HFFc6 (cell line): ENCODE data around the gene NUB1. TPM values are rescaled to one million over a fixed set of nuclear protein-coding genes. Genes with fewer than 3 reads are reported as not detected.
"Not testable (repeated sequence)": the region's sequence is repeated elsewhere in the genome, so short reads cannot be mapped to it uniquely, and the experiment has no call there.

Experiments used
- DNase-seq: peaks from one replicate; pipeline ENCODE4 v3.0.0-alpha.2; 2018
- H3K27ac Mint-ChIP-seq: 2 replicates; pipeline ENCODE4 v1.8.0; 2020; ENCODE audit warnings: mild to moderate bottlenecking, mixed read lengths
- H3K27me3 Mint-ChIP-seq: 2 replicates; pipeline ENCODE4 v1.8.0; 2021; ENCODE audit warnings: mild to moderate bottlenecking, moderate library complexity, mixed read lengths; ENCODE audit not compliant: insufficient read depth
- H3K36me3 Mint-ChIP-seq: 2 replicates; pipeline ENCODE4 v1.8.0; 2021; ENCODE audit warnings: low read depth, mixed read lengths
- H3K4me1 Mint-ChIP-seq: 2 replicates; pipeline ENCODE4 v1.8.0; 2020; ENCODE audit warnings: low read depth, mixed read lengths
- H3K4me3 Mint-ChIP-seq: 2 replicates; pipeline ENCODE4 v1.8.0; 2020; ENCODE audit warnings: mild to moderate bottlenecking, moderate library complexity, mixed read lengths
- H3K9me3 Mint-ChIP-seq: 2 replicates; pipeline ENCODE4 v1.8.0; 2020; ENCODE audit warnings: mild to moderate bottlenecking, mixed read lengths
- CTCF ChIP-seq: fragments of 200-600 bp; sonication (generic); IDR thresholded peaks from 2 replicates; pipeline ENCODE4 v1.5.0; 2021; ENCODE audit warnings: antibody characterized with exemption, mild to moderate bottlenecking
- total RNA-seq, 6 experiments: library from RNA; stranded (reverse); fragmentation: NEBNext Ultra II Directional; extraction: Animal tissue kit (Norgen Biotek cat#: 25700); gene quantifications; 2 replicates in 1 of 6; 3 replicates in 5 of 6; pipeline ENCODE4 v1.2.3, GENCODE V29; 2021

The NUB1 gene
- total RNA-seq, 6 experiments from 2014 or later = 30.6 to 37.8 (median 34.8) TPM

- no peak overlapping the region for H3K4me3 Mint-ChIP-seq
- peaks cover 12% of the 10 kb centered on the region for H3K9me3 Mint-ChIP-seq
- no peaks in the 10 kb centered on the region; the same call in 1 of the 2 replicates for H3K36me3 Mint-ChIP-seq
Observed at GRCh38 chr7:151299940-151300645, 41.5 kb upstream of the NUB1 start.

GRCh38 chr7:151301471-151302462 is 39.8 kb upstream of the NUB1 start:
- no peak for DNase-seq
- H3K4me3 Mint-ChIP-seq = no peak overlapping the region
- TF ChIP-seq CTCF = no peak
- peaks cover 10% of the 10 kb centered on the region for H3K4me1 Mint-ChIP-seq
- peaks cover 26% of the 10 kb centered on the region for H3K27me3 Mint-ChIP-seq
- no peaks in the 10 kb centered on the region; the same call in 1 of the 2 replicates for H3K36me3 Mint-ChIP-seq
- 0 out of 2 replicates have a peak, but pooled peaks cover 3% of the 10 kb centered on the region for H3K9me3 Mint-ChIP-seq
- H3K27ac Mint-ChIP-seq = no peak overlapping the region

More at GRCh38 chr7:151299940-151300645, 41.5 kb upstream of the NUB1 start:
- Mint-ChIP-seq H3K4me1 (peaks cover 6% of the 10 kb centered on the region), H3K27me3 (peaks cover 21% of the 10 kb centered on the region), H3K27ac (no peak overlapping the region)
- no peak for DNase-seq
- TF ChIP-seq CTCF = no peak

GRCh38 chr7:151304251-151304650 is 37.4 kb upstream of the NUB1 start:
- peaks cover 15% of the 10 kb centered on the region for H3K4me1 Mint-ChIP-seq
- peak overlapping the region; percentile 79; the same call in 1 of the 2 replicates for H3K4me3 Mint-ChIP-seq
- H3K36me3 Mint-ChIP-seq, H3K9me3 Mint-ChIP-seq, DNase-seq, H3K27ac Mint-ChIP-seq: not testable (repeated sequence)
- peaks cover 26% of the 10 kb centered on the region for H3K27me3 Mint-ChIP-seq

- DNase-seq = no peak
- peak overlapping the region; percentile 79 for H3K4me3 Mint-ChIP-seq
Observed at GRCh38 chr7:151304856-151305255, 36.8 kb upstream of the NUB1 start.

GRCh38 chr7:151306374-151306773 is 35.2 kb upstream of the NUB1 start:
- Mint-ChIP-seq H3K27ac (no peak overlapping the region), H3K27me3 (peaks cover 21% of the 10 kb centered on the region), H3K4me1 (peaks cover 19% of the 10 kb centered on the region), H3K9me3 (no peaks in the 10 kb centered on the region), H3K4me3 (no peak overlapping the region), H3K36me3 (no peaks in the 10 kb centered on the region)
- DNase-seq = no peak
- TF ChIP-seq CTCF = no peak

More at GRCh38 chr7:151304856-151305255, 36.8 kb upstream of the NUB1 start:
- H3K27me3 Mint-ChIP-seq = peaks cover 26% of the 10 kb centered on the region
- no peak overlapping the region for H3K27ac Mint-ChIP-seq
- no peaks in the 10 kb centered on the region; the same call in 1 of the 2 replicates for H3K36me3 Mint-ChIP-seq
- 0 out of 2 replicates have a peak, but pooled peaks cover 3% of the 10 kb centered on the region for H3K9me3 Mint-ChIP-seq
- peaks cover 19% of the 10 kb centered on the region for H3K4me1 Mint-ChIP-seq
- TF ChIP-seq CTCF = no peak
